ENCODE results near the gene ODAD3. TPM values are rescaled to one million over a fixed set of nuclear protein-coding genes. Genes with fewer than 3 reads are reported as not detected.
A peak's percentile ranks its signal among the peaks of the same experiment; 100 is the strongest.

The ODAD3 gene
- total and polyA plus RNA-seq, 4 donors = 0.79 to 7.1 (median 5.3) TPM

DNA sequence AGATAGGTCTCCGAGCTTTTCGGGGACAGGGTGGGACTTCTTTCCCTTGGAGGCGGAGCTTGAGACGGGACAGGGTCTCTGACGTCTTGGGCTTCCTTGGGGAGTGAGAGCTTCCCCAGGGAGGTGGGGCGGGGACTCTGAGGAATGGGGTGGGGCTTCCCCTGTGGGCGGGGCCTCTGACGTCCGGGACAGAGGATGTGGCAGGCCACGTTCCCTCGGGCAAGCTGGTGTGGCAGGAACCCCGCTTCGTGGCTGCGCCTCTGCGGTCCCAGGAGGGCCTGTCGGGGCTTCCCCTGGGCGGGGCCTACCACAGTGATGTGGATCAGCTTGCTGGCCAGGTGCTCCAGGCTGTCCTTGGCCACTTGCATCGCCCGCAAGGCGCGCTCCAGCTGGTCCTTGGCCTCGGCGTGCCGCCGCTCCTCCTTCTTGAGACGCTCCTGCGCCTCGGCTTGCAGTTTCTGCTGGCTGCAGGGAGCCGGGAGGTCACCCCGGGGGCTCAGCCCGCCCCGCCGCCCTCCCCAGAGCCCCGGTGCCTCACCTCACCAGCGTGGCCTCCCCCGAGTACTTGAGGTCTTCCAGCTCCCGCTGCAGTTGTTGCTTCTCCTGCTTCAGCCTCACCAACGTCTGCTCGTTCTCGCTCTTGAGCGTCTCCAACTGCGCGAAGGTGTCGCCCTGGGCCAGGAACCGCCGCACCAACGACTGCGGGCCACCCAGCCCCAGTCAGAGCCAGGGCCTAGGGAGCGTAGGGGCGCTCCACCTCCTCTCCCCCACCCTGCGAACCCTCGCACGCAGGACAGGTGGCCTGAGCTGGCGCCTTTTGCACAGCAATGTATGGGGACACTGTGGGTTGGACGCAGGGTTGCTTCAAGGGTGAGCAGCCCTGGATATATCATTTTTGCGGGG lies 12.5 kb downstream of the ODAD3 start:
- Histone ChIP-seq H3K4me1 (ENCODE audit: control insufficient read depth, insufficient read depth, low read length) (peaks cover 39% of the 10 kb centered on the region), H3K4me3 (ENCODE audit: low read depth, low read length) (no peak overlapping the region), H3K27me3 (ENCODE audit: control insufficient read depth, insufficient read depth, low read length) (peaks cover 66% of the 10 kb centered on the region), H3K27ac (ENCODE audit: low read depth, low read length) (no peak overlapping the region), H3K36me3 (ENCODE audit: control insufficient read depth, insufficient read depth, low read length) (peaks cover 19% of the 10 kb centered on the region), H3K9me3 (ENCODE audit: control insufficient read depth, insufficient read depth, low read length) (no peaks in the 10 kb centered on the region)
- 8% methylated on average over 52 of the region's 56 CpGs for WGBS (ENCODE audit: insufficient coverage)
- DNase-seq (ENCODE audit: low read depth in 4 of 6, low spot score in 6 of 6) = no peak

- H3K27me3 ChIP-seq (ENCODE audit: control insufficient read depth, insufficient read depth, low read length) = peaks cover 75% of the 10 kb centered on the region
- DNase-seq (ENCODE audit: low read depth in 4 of 6, low spot score in 6 of 6) = no peak
- peaks cover 39% of the 10 kb centered on the region for H3K4me1 ChIP-seq (ENCODE audit: control insufficient read depth, insufficient read depth, low read length)
- no peak overlapping the region for H3K4me3 ChIP-seq (ENCODE audit: low read depth, low read length)
- H3K36me3 ChIP-seq (ENCODE audit: control insufficient read depth, insufficient read depth, low read length) = peaks cover 15% of the 10 kb centered on the region
- H3K27ac ChIP-seq (ENCODE audit: low read depth, low read length) = no peak overlapping the region
- H3K9me3 ChIP-seq (ENCODE audit: control insufficient read depth, insufficient read depth, low read length) = no peaks in the 10 kb centered on the region
- 9% methylated on average over 33 of the region's 36 CpGs for WGBS (ENCODE audit: insufficient coverage)
Measured at GRCh38 chr19:11421371-11422098, 13.4 kb downstream of the ODAD3 start.

GRCh38 chr19:11420429-11421370 lies 14.2 kb downstream of the ODAD3 start:
- no peak overlapping the region for H3K27ac ChIP-seq (ENCODE audit: low read depth, low read length)
- H3K36me3 ChIP-seq (ENCODE audit: control insufficient read depth, insufficient read depth, low read length) = peaks cover 7% of the 10 kb centered on the region
- 1% methylated on average over 31 of the region's 46 CpGs for WGBS (ENCODE audit: insufficient coverage)
- H3K4me3 ChIP-seq (ENCODE audit: low read depth, low read length) = peak overlapping the region; percentile 27
- peaks cover 77% of the 10 kb centered on the region for H3K27me3 ChIP-seq (ENCODE audit: control insufficient read depth, insufficient read depth, low read length)
- peaks cover 39% of the 10 kb centered on the region for H3K4me1 ChIP-seq (ENCODE audit: control insufficient read depth, insufficient read depth, low read length)
- DNase-seq (ENCODE audit: low read depth in 4 of 6, low spot score in 6 of 6) = peak in 1 of 6 donors; percentile 31
- H3K9me3 ChIP-seq (ENCODE audit: control insufficient read depth, insufficient read depth, low read length) = no peaks in the 10 kb centered on the region

GRCh38 chr19:11418549-11419506 lies 16.1 kb downstream of the ODAD3 start, which contains the start of gene RGL3:
RGL3 (minus strand) TSS chr19:11419314; CDS start chr19:11419278, 36 bp downstream.
- DNase-seq (ENCODE audit: low read depth in 4 of 6, low spot score in 6 of 6) = no peak
- 2% methylated on average over 72 of the region's 72 CpGs for WGBS (ENCODE audit: insufficient coverage)
- H3K27me3 ChIP-seq (ENCODE audit: control insufficient read depth, insufficient read depth, low read length) = peaks cover 73% of the 10 kb centered on the region
- H3K9me3 ChIP-seq (ENCODE audit: control insufficient read depth, insufficient read depth, low read length) = no peaks in the 10 kb centered on the region
- peaks cover 6% of the 10 kb centered on the region for H3K36me3 ChIP-seq (ENCODE audit: control insufficient read depth, insufficient read depth, low read length)
- no peak within 1 kb of the TSS for H3K27ac ChIP-seq (ENCODE audit: low read depth, low read length)
- H3K4me1 ChIP-seq (ENCODE audit: control insufficient read depth, insufficient read depth, low read length) = peaks cover 39% of the 10 kb centered on the region
- peak within 1 kb of the TSS; percentile 4 for H3K4me3 ChIP-seq (ENCODE audit: low read depth, low read length)

DNA sequence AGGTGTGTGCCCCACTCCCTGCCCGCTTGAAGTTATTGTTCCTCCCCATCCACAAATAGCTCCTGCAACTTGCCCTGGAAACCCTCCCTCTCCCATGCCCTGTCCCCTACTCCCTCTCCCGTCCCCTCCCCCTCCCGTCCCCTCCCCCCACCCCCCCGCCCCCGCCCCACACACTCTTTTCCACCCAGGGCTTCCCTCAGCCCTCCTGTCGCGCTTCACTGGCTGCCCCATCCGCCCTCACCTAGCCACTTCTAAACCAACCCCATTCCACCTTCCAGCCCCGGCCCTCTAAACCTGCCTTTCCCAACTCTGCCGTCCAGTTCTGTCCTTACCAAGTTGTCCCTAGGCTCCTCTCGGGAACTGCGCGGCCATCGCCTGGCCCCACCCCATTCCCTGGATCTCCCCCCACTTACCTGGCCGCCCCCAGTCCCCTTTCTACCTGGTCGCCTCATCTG lies 16.8 kb downstream of the ODAD3 start:
- H3K27me3 ChIP-seq (ENCODE audit: control insufficient read depth, insufficient read depth, low read length) = peaks cover 66% of the 10 kb centered on the region
- no peaks in the 10 kb centered on the region for H3K9me3 ChIP-seq (ENCODE audit: control insufficient read depth, insufficient read depth, low read length)
- no peak for DNase-seq (ENCODE audit: low read depth in 4 of 6, low spot score in 6 of 6)
- no peak overlapping the region for H3K27ac ChIP-seq (ENCODE audit: low read depth, low read length)
- H3K36me3 ChIP-seq (ENCODE audit: control insufficient read depth, insufficient read depth, low read length) = peaks cover 4% of the 10 kb centered on the region
- WGBS (ENCODE audit: insufficient coverage) = under 1% methylated on average over 11 of the region's 16 CpGs
- peaks cover 39% of the 10 kb centered on the region for H3K4me1 ChIP-seq (ENCODE audit: control insufficient read depth, insufficient read depth, low read length)
- no peak overlapping the region for H3K4me3 ChIP-seq (ENCODE audit: low read depth, low read length)

DNA sequence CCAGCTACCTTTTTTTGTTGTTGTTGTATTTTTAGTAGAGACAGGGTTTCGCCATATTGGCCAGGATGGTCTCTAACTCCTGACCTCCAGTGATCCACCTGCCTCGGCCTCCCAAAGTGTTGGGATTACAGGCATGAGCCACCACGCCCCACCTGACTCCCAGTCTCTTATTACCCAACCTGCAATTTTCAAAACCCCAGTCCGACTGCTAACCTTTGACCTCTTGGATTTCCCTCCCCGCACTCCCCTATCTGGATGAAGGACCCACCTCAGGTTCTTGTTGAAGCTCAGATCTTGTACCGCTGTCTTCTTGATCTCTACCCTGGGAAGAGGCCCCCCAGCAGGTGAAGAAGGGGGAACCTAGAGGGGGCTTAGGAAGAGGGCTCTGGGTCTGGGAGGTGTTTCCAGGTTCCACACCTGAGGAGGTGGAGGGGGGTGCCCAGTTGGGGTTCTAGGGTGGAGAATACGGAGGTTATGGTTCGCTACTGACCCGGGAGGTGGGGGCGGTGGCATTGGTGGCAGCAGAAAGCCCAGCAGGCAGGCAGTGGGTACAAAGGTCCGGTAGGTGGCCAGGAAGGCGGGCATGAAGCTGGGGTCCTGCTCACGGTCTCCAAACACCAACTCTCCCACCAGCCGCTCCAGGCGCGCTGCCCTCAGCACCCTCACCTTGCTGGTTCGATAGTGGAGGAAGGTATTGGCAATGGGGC lies 18.4 kb downstream of the ODAD3 start:
- Histone ChIP-seq H3K4me3 (ENCODE audit: low read depth, low read length) (no peak overlapping the region), H3K36me3 (ENCODE audit: control insufficient read depth, insufficient read depth, low read length) (no peaks in the 10 kb centered on the region), H3K4me1 (ENCODE audit: control insufficient read depth, insufficient read depth, low read length) (peaks cover 25% of the 10 kb centered on the region), H3K27me3 (ENCODE audit: control insufficient read depth, insufficient read depth, low read length) (peaks cover 50% of the 10 kb centered on the region), H3K9me3 (ENCODE audit: control insufficient read depth, insufficient read depth, low read length) (no peaks in the 10 kb centered on the region), H3K27ac (ENCODE audit: low read depth, low read length) (no peak overlapping the region)
- DNase-seq (ENCODE audit: low read depth in 4 of 6, low spot score in 6 of 6) = no peak
- 90% methylated on average over 13 of the region's 17 CpGs for WGBS (ENCODE audit: insufficient coverage)

GRCh38 chr19:11414544-11414943 lies 20.4 kb downstream of the ODAD3 start:
- H3K4me3 ChIP-seq (ENCODE audit: low read depth, low read length) = no peak overlapping the region
- peaks cover 30% of the 10 kb centered on the region for H3K27me3 ChIP-seq (ENCODE audit: control insufficient read depth, insufficient read depth, low read length)
- peaks cover 10% of the 10 kb centered on the region for H3K4me1 ChIP-seq (ENCODE audit: control insufficient read depth, insufficient read depth, low read length)
- H3K27ac ChIP-seq (ENCODE audit: low read depth, low read length) = no peak overlapping the region
- DNase-seq (ENCODE audit: low read depth in 4 of 6, low spot score in 6 of 6) = no peak
- H3K9me3 ChIP-seq (ENCODE audit: control insufficient read depth, insufficient read depth, low read length) = no peaks in the 10 kb centered on the region
- H3K36me3 ChIP-seq (ENCODE audit: control insufficient read depth, insufficient read depth, low read length) = no peaks in the 10 kb centered on the region
- WGBS (ENCODE audit: insufficient coverage) = 100% methylated on average over 1 of the region's 2 CpGs

DNA sequence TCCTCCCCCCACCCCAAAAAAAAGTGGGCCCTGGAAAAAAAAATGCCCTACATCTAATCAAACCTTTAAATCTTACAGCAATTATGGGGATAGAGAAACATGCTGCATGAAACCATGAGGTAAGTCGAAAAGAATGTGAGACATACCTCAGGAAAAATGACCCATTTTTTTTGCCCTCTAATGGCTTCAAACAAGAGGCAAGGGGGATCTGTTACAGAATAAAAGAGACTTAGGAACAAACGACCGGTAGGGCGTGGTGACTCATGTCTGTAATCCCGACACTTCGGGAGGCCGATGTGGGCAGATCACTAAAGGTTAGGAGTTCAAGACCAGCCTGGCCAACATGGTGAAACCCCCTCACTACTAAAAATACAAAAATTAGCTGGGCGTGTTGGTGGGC lies 24.2 kb downstream of the ODAD3 start:
- H3K27me3 ChIP-seq (ENCODE audit: control insufficient read depth, insufficient read depth, low read length) = peaks cover 8% of the 10 kb centered on the region
- no peak for DNase-seq (ENCODE audit: low read depth in 4 of 6, low spot score in 6 of 6)
- no CpG with 5 or more reads among the region's 8 CpGs for WGBS (ENCODE audit: insufficient coverage)

More for the DNA sequence above, 24.2 kb downstream of the ODAD3 start:
- no peak overlapping the region for H3K4me3 ChIP-seq (ENCODE audit: low read depth, low read length)
- no peaks in the 10 kb centered on the region for H3K4me1 ChIP-seq (ENCODE audit: control insufficient read depth, insufficient read depth, low read length)
- H3K27ac ChIP-seq (ENCODE audit: low read depth, low read length) = no peak overlapping the region
- no peaks in the 10 kb centered on the region for H3K9me3 ChIP-seq (ENCODE audit: control insufficient read depth, insufficient read depth, low read length)
- no peaks in the 10 kb centered on the region for H3K36me3 ChIP-seq (ENCODE audit: control insufficient read depth, insufficient read depth, low read length)
